ENCODE measurements around the gene IKZF3.

DNA sequence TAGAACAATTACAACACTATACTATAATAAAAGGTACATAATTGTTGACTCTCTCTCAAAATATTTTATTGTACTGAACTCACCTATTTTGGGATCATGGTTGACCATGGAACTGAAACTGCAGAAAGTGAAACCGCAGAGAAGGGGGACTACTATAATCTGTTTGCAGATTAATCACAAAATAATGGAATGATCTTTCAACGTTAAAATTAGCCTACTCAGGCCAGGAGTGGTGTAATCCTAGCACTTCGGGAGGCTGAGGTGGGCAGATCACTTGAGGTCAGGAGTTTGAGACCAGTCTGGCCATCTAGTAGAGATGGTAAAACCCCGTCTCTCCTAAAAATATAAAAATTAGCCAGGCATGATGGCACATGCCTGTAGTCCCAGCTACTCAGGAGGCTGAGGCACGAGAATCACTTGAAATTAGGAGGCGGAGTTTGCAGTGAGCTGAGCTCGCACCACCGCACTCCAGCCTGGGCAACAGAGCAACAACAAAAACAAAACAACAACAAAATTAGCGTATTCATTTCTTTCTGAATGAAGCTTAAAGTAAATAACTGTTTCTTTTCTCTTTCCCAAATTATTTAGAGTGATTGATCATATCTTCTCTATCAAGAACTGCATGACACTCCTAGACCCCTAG is 45.6 kb downstream of the IKZF3 start:
- TF ChIP-seq, protein P1, sequence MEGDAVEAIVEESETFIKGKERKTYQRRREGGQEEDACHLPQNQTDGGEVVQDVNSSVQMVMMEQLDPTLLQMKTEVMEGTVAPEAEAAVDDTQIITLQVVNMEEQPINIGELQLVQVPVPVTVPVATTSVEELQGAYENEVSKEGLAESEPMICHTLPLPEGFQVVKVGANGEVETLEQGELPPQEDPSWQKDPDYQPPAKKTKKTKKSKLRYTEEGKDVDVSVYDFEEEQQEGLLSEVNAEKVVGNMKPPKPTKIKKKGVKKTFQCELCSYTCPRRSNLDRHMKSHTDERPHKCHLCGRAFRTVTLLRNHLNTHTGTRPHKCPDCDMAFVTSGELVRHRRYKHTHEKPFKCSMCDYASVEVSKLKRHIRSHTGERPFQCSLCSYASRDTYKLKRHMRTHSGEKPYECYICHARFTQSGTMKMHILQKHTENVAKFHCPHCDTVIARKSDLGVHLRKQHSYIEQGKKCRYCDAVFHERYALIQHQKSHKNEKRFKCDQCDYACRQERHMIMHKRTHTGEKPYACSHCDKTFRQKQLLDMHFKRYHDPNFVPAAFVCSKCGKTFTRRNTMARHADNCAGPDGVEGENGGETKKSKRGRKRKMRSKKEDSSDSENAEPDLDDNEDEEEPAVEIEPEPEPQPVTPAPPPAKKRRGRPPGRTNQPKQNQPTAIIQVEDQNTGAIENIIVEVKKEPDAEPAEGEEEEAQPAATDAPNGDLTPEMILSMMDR (IDR thresholded peaks at IDR 0.05), result no peak
- TF ChIP-seq POLR2A (IDR thresholded peaks at IDR 0.05) (no peak), EP300 (IDR thresholded peaks at IDR 0.05) (no peak)
